HCT116 (cell line): ENCODE data around the gene PRKN. TPM values are rescaled to one million over a fixed set of nuclear protein-coding genes. Genes with fewer than 3 reads are reported as not detected.
A peak's percentile ranks its signal among the peaks of the same experiment; 100 is the strongest.

Source experiments
- ATAC-seq: fragments of 200-7000 bp; cut with Tn5 transposase; 2 replicates; pipeline ENCODE4 v1.9.1; 2020; ENCODE audit warnings: mild to moderate bottlenecking, moderate library complexity
- BruUV-seq: library from RNA; stranded (reverse); fragments of 400-500 nt; replicated peaks from 2 replicates; lab custom pipeline; 2021; lab: Mats Ljungman, UMichigan
- CTCF ChIA-PET: fragments of 300-600 bp; sonication (Branson Sonifier 250); formaldehyde crosslinking; loops from one replicate; lab custom pipeline; 2021; ENCODE audit warnings: antibody characterized with exemption; lab: Charles Lee
- POLR2A ChIA-PET: fragments of 300-600, 350-600 bp; sonication (Branson Sonifier 250); formaldehyde crosslinking; loops from one replicate; lab custom pipeline; 2021; ENCODE audit warnings: antibody characterized with exemption; lab: Charles Lee
- RAD21 ChIA-PET, 2 experiments: fragments of 300-600 bp; sonication (Branson Sonifier 250); formaldehyde crosslinking; loops; one replicate each; lab custom pipeline; 2023; ENCODE audit warnings: low total read pairs in 2 of 2; ENCODE audit not compliant: uncharacterized antibody in 2 of 2, unreplicated experiment in 2 of 2, low non-redundant PET in 1 of 2; lab: Charles Lee
- DNase-seq: peaks from one replicate; pipeline ENCODE4 v3.0.0-alpha.2; 2010; ENCODE audit warnings: low read depth, low spot score
- H2AFZ ChIP-seq: fragments of 200-600 bp; shearing (Covaris generic), sonication (generic); 2 replicates; pipeline ENCODE4 v1.6.1; 2017; ENCODE audit warnings: low read depth, mixed run types, mixed read lengths, antibody characterized with exemption, low read length; ENCODE audit not compliant: poor library complexity, severe bottlenecking
- H3K27ac ChIP-seq: 2 replicates; pipeline ENCODE4 v1.5.1; 2012; ENCODE audit warnings: low read depth, low read length
- H3K27me3 ChIP-seq: fragments of 200-600 bp; sonication (generic); 2 replicates; pipeline ENCODE4 v1.6.1; 2016; ENCODE audit warnings: mixed run types, low read length, mixed read lengths; ENCODE audit not compliant: insufficient read depth
- H3K36me3 ChIP-seq, 2 experiments: fragments of 200-500 bp in 1 of 2; fragments of 200-600 bp in 1 of 2; sonication (Bioruptor generic) in 1 of 2; sonication (generic) in 1 of 2; 2 replicates each; pipeline versions ENCODE4 v1.5.1 to v1.6.1; 2014 to 2016; ENCODE audit warnings: low read length in 2 of 2, inconsistent platforms in 1 of 2, mixed read lengths in 1 of 2, mixed run types in 1 of 2; ENCODE audit not compliant: insufficient read depth in 2 of 2, control insufficient read depth in 1 of 2
- H3K4me1 ChIP-seq, 2 experiments: fragments of 200-600 bp in 1 of 2; sonication (generic) in 1 of 2; 2 replicates each; pipeline versions ENCODE4 v1.5.1 to v1.6.1; 2012 to 2017; ENCODE audit warnings: low read length in 2 of 2, inconsistent platforms in 1 of 2, mild to moderate bottlenecking in 1 of 2, mixed read lengths in 1 of 2, mixed run types in 1 of 2, moderate library complexity in 1 of 2; ENCODE audit not compliant: insufficient read depth in 2 of 2, control insufficient read depth in 1 of 2
- H3K4me2 ChIP-seq: fragments of 200-600 bp; sonication (generic); 2 replicates; pipeline ENCODE4 v1.6.1; 2017; ENCODE audit warnings: mixed run types, low read length, mixed read lengths
- H3K4me3 ChIP-seq, 2 experiments: fragments of 200-600 bp in 1 of 2; sonication (generic) in 1 of 2; replicated peaks in 1 of 2; 2 replicates each; pipeline ENCODE4 v1.5.1; 2011 to 2016; ENCODE audit warnings: low read length in 2 of 2, control low read depth in 1 of 2, low read depth in 1 of 2, mild to moderate bottlenecking in 1 of 2, mixed read lengths in 1 of 2, mixed run types in 1 of 2
- H3K79me2 ChIP-seq: fragments of 200-600 bp; sonication (generic); 2 replicates; pipeline ENCODE4 v1.6.1; 2017; ENCODE audit warnings: mild to moderate bottlenecking, mixed run types, low read length, moderate library complexity, mixed read lengths; ENCODE audit not compliant: insufficient read depth
- H3K9ac ChIP-seq: fragments of 200-600 bp; sonication (generic); 2 replicates; pipeline ENCODE4 v1.6.1; 2016; ENCODE audit warnings: low read length, mixed read lengths
- H3K9me2 ChIP-seq: fragments of 200-600 bp; sonication (generic), shearing (Covaris generic); 2 replicates; pipeline ENCODE4 v1.6.1; 2017; ENCODE audit warnings: mixed run types, mild to moderate bottlenecking, moderate library complexity; ENCODE audit not compliant: insufficient read depth
- H3K9me3 ChIP-seq, 2 experiments: fragments of 200-500 bp in 1 of 2; fragments of 200-600 bp in 1 of 2; sonication (Bioruptor generic) in 1 of 2; sonication (generic) in 1 of 2; 2 replicates each; pipeline ENCODE4 v1.6.1; 2014 to 2017; ENCODE audit warnings: low read length in 2 of 2, mixed read lengths in 2 of 2, inconsistent platforms in 1 of 2, low read depth in 1 of 2, mild to moderate bottlenecking in 1 of 2, mixed run types in 1 of 2, moderate library complexity in 1 of 2; ENCODE audit not compliant: control insufficient read depth in 1 of 2, insufficient read depth in 1 of 2
- H4K20me1 ChIP-seq: fragments of 200-600 bp; sonication (generic), shearing (Covaris generic); 2 replicates; pipeline ENCODE4 v1.6.1; 2017; ENCODE audit warnings: mixed run types, mild to moderate bottlenecking, moderate library complexity; ENCODE audit not compliant: insufficient read depth
- ATF3 ChIP-seq: IDR thresholded peaks from 2 replicates; pipeline ENCODE4 v1.6.1; 2012
- CBX3 ChIP-seq: IDR thresholded peaks from 2 replicates; pipeline ENCODE4 v1.6.1; 2012; ENCODE audit warnings: low read depth
- EGR1 ChIP-seq: IDR thresholded peaks from 2 replicates; pipeline ENCODE4 v1.6.1; 2012; ENCODE audit warnings: low read depth
- EZH2phosphoT487 ChIP-seq: fragments of 200-600 bp; IDR thresholded peaks from 2 replicates; pipeline ENCODE4 v1.6.1; 2018; ENCODE audit warnings: antibody characterized with exemption, borderline replicate concordance
- FOSL1 ChIP-seq: IDR thresholded peaks from 2 replicates; pipeline ENCODE4 v1.6.1; 2012; ENCODE audit warnings: low read depth
- JUND ChIP-seq: IDR thresholded peaks from 2 replicates; pipeline ENCODE4 v1.6.1; 2012
- RAD21 ChIP-seq: IDR thresholded peaks from 2 replicates; pipeline ENCODE4 v1.6.1; 2012; ENCODE audit warnings: low read depth, mild to moderate bottlenecking
- REST ChIP-seq: IDR thresholded peaks from 2 replicates; pipeline ENCODE4 v1.6.1; 2012; ENCODE audit warnings: low read depth
- SP1 ChIP-seq: IDR thresholded peaks from 2 replicates; pipeline ENCODE4 v1.6.1; 2012; ENCODE audit warnings: low read depth
- SRF ChIP-seq: IDR thresholded peaks from 2 replicates; pipeline ENCODE4 v1.6.1; 2012; ENCODE audit warnings: low read depth
- YY1 ChIP-seq: IDR thresholded peaks from 2 replicates; pipeline ENCODE4 v1.6.1; 2011; ENCODE audit warnings: low read length, low read depth, moderate library complexity, mild to moderate bottlenecking; ENCODE audit not compliant: insufficient replicate concordance; ENCODE audit errors: extremely low read depth
- ZBTB33 ChIP-seq: IDR thresholded peaks from 2 replicates; pipeline ENCODE4 v1.6.1; 2011; ENCODE audit warnings: mild to moderate bottlenecking, low read length, moderate library complexity; ENCODE audit not compliant: insufficient replicate concordance; ENCODE audit errors: extremely low read depth
- ZNF274 ChIP-seq: fragments of 200-500 bp; sonication (Bioruptor generic); IDR thresholded peaks from 2 replicates; pipeline ENCODE4 v1.6.1; 2014; ENCODE audit warnings: mild to moderate bottlenecking, low read depth, low read length, inconsistent platforms
- intact Hi-C: fragments of 100-400 bp; cut with micrococcal nuclease; formaldehyde crosslinking; loops from 2 replicates; pipeline ENCODE4 v1.10.0; 2022
- total RNA-seq: library from RNA; stranded (reverse); gene quantifications from one replicate; pipeline ENCODE4 v1.2.1, GENCODE V29; 2021; ENCODE audit not compliant: unreplicated experiment

The PRKN gene
- total RNA-seq, 1 experiment from 2014 or later, result 2.6 TPM

GRCh38 chr6:161434350-161434749, 1293.2 kb downstream of the PRKN start:
- Histone ChIP-seq H3K79me2 (no peaks in the 10 kb centered on the region), H3K36me3 (no peaks in the 10 kb centered on the region), H3K27me3 (no peaks in the 10 kb centered on the region), H4K20me1 (no peaks in the 10 kb centered on the region), H3K4me2 (peak overlapping the region; percentile 29), H2AFZ (peak overlapping the region; percentile 17), H3K9ac (no peak overlapping the region), H3K27ac (no peak overlapping the region), H3K9me3 (no peaks in the 10 kb centered on the region), H3K9me2 (no peaks in the 10 kb centered on the region), H3K4me3 (no peak overlapping the region), H3K4me1 (peaks cover 13 to 31% of the 10 kb centered on the region in 2 experiments; a peak in 3 of 4 replicates)
- TF ChIP-seq ZNF274, result no peak
- TF ChIP-seq ATF3, result no peak
- no peak for TF ChIP-seq REST
- TF ChIP-seq CBX3, result no peak
- no peak for TF ChIP-seq EGR1
- TF ChIP-seq FOSL1, result no peak
- no peak for TF ChIP-seq RAD21
- no peak for TF ChIP-seq JUND
- no peak for TF ChIP-seq SRF
- TF ChIP-seq SP1, result no peak
- no peak for TF ChIP-seq EZH2phosphoT487
- TF ChIP-seq ZBTB33, result no peak
- TF ChIP-seq YY1, result no peak
- ChIA-PET RAD21 (no interaction called here), POLR2A (no interaction called here), CTCF (interaction anchor here (1.5 kb wide), 1 partner anchor 16 kb away, joined by 4 read pairs; no protein-coding TSS in a partner anchor)
- no peak for ATAC-seq
- DNase-seq, result no peak
- intact Hi-C loops, result no loop called here
- BruUV-seq, result no TSS peak
